Stimulated activated naive B cell treated with anti-CD40 and anti-IgM and Interleukin-4, amounts not matched to agents 10 μg/mL and 1 μg/mL and 100 μg/mL, for 72 hours (primary cell): ENCODE results near the gene HYDIN.
"Not testable (repeated sequence)": the region's sequence is repeated elsewhere in the genome, so short reads cannot be mapped to it uniquely, and the experiment has no call there.

ENCODE experiments used
- ATAC-seq, 2 donors: fragments of 150-1000 bp; cut with Tn5 transposase; replicated peaks; 2 replicates each; pipeline ENCODE4 v1.10.0; 2021; ENCODE audit warnings: moderate library complexity in 1 of 2
- DNase-seq: peaks from one replicate; pipeline ENCODE4 v3.0.0; 2021
- H3K27ac Mint-ChIP-seq: one replicate; pipeline ENCODE4 v1.8.0; 2022; ENCODE audit warnings: mild to moderate bottlenecking, mixed read lengths
- H3K27me3 Mint-ChIP-seq, 2 donors: one replicate each; pipeline ENCODE4 v1.8.0; 2022; ENCODE audit warnings: mixed read lengths in 2 of 2
- H3K36me3 Mint-ChIP-seq, 2 donors: one replicate each; pipeline ENCODE4 v1.8.0; 2022; ENCODE audit warnings: mixed read lengths in 2 of 2, mild to moderate bottlenecking in 1 of 2
- H3K4me1 Mint-ChIP-seq, 2 donors: one replicate each; pipeline ENCODE4 v1.8.0; 2022; ENCODE audit warnings: mixed read lengths in 2 of 2, mild to moderate bottlenecking in 1 of 2
- H3K4me3 Mint-ChIP-seq, 2 donors: one replicate each; pipeline ENCODE4 v1.8.0; 2022; ENCODE audit warnings: mild to moderate bottlenecking in 2 of 2, mixed read lengths in 2 of 2, moderate library complexity in 1 of 2
- H3K9me3 Mint-ChIP-seq, 2 donors: one replicate each; pipeline ENCODE4 v1.8.0; 2022; ENCODE audit warnings: mixed read lengths in 2 of 2, mild to moderate bottlenecking in 1 of 2

HYDIN gene

GRCh38 chr16:70953824-70954223 is 276.7 kb downstream of the HYDIN start:
- H3K4me1 Mint-ChIP-seq, H3K27me3 Mint-ChIP-seq, H3K4me3 Mint-ChIP-seq, ATAC-seq, H3K36me3 Mint-ChIP-seq, H3K27ac Mint-ChIP-seq, DNase-seq: not testable (repeated sequence)
- H3K9me3 Mint-ChIP-seq: peaks cover 5 to 10% of the 10 kb centered on the region in 2 donors

GRCh38 chr16:70943551-70943950 is 287.0 kb downstream of the HYDIN start:
- ATAC-seq, H3K4me1 Mint-ChIP-seq, H3K27me3 Mint-ChIP-seq, H3K9me3 Mint-ChIP-seq, H3K4me3 Mint-ChIP-seq, H3K27ac Mint-ChIP-seq, H3K36me3 Mint-ChIP-seq, DNase-seq: not testable (repeated sequence)

DNA sequence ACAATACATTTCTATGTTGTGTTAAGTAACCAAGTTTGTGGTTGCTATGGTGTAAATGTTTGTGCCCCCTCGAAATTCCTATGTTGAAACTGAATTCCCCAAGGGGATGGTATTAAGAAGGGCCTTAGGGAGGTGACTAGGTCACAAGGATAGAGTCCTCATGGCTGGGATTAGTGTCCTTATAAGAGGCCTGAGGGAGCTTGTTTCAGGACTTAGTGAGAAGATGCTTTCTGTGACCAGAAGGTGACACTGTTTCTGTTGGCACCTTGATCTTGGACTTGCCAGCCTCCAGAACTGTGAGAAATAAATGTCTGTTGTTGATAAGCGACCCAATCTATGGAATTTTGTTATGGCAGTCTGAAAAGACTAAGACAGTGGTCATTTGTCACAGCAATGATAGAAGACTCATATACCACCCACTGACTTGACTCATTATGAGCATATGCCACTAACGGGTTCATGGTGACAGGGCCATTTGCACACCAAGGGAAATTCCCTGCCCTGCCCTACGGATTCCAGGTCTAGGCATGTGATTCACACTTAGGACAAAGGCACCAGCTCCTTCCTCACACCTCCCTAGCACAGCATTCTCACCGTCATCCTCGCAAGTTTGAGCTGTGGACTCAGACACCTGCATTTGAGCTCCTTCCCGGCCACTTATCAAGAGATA is 290.7 kb downstream of the HYDIN start:
- not testable (repeated sequence) for H3K9me3 Mint-ChIP-seq, H3K4me3 Mint-ChIP-seq, H3K36me3 Mint-ChIP-seq, H3K27ac Mint-ChIP-seq, H3K4me1 Mint-ChIP-seq, DNase-seq, H3K27me3 Mint-ChIP-seq
- ATAC-seq: peak in 1 of 2 donors; percentile 38

- H3K36me3 Mint-ChIP-seq, H3K9me3 Mint-ChIP-seq, H3K4me3 Mint-ChIP-seq, H3K27ac Mint-ChIP-seq, H3K27me3 Mint-ChIP-seq, ATAC-seq, H3K4me1 Mint-ChIP-seq, DNase-seq: not testable (repeated sequence)
These were observed 293.6 kb downstream of the HYDIN start for GRCh38 chr16:70936781-70937525.

- H3K27ac Mint-ChIP-seq, H3K36me3 Mint-ChIP-seq, ATAC-seq, H3K27me3 Mint-ChIP-seq, H3K4me1 Mint-ChIP-seq, H3K4me3 Mint-ChIP-seq, H3K9me3 Mint-ChIP-seq, DNase-seq: not testable (repeated sequence)
These were observed 295.2 kb downstream of the HYDIN start for GRCh38 chr16:70935325-70935724.

- H3K4me3 Mint-ChIP-seq, H3K4me1 Mint-ChIP-seq, H3K27me3 Mint-ChIP-seq, H3K9me3 Mint-ChIP-seq, H3K36me3 Mint-ChIP-seq, ATAC-seq, H3K27ac Mint-ChIP-seq, DNase-seq: not testable (repeated sequence)
These were observed 296.8 kb downstream of the HYDIN start for GRCh38 chr16:70933746-70934145.

- DNase-seq, H3K27ac Mint-ChIP-seq, H3K4me3 Mint-ChIP-seq, H3K27me3 Mint-ChIP-seq, H3K9me3 Mint-ChIP-seq, H3K36me3 Mint-ChIP-seq, H3K4me1 Mint-ChIP-seq: not testable (repeated sequence)
- peak; percentile 36 to 81 for ATAC-seq
These were observed 299.8 kb downstream of the HYDIN start for GRCh38 chr16:70930757-70931156.

DNA sequence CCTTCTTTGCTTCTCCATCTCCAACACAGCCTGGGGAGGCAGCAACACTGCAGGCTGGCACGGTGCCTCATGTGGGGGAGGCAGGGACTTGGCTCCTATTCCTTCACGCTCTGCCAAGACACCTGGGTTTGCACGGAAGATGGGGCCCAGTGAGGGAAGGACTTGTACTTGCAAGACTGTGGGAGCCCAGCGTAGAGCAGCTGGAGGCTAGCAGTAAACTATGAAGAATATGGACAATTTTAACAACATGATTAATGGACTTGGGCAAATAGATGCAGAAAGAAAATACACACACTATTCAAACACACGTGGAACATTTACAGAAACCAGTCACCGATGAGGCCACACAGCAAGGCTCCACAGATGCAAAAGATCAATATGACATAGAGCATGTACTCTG is 308.4 kb downstream of the HYDIN start:
- H3K9me3 Mint-ChIP-seq, H3K27ac Mint-ChIP-seq, ATAC-seq, H3K36me3 Mint-ChIP-seq, DNase-seq, H3K4me1 Mint-ChIP-seq, H3K4me3 Mint-ChIP-seq: not testable (repeated sequence)
- peaks cover 4 to 12% of the 10 kb centered on the region in 2 donors for H3K27me3 Mint-ChIP-seq

DNA sequence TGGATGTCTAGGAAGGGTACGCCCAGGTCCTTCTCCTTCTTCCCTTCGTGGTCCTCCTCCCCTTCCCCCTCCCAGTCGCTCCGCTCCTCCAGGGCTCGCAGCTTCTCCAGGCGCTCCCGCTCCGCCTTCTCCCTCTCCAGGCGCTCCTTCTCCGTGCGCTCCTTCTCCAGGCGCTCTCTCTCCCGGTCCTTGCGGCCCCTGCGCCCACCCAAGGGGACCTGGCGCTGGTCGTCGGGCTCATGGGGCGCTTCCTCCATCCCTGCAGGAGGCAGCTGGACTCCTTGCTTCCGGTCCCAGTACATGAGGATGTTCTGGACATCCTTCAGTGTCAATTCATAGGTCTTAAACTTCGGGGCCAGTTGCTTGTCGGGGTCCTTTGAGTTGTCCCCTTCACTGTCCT is 309.9 kb downstream of the HYDIN start:
- not testable (repeated sequence) for DNase-seq, H3K4me1 Mint-ChIP-seq, H3K36me3 Mint-ChIP-seq, H3K9me3 Mint-ChIP-seq, ATAC-seq, H3K27ac Mint-ChIP-seq, H3K4me3 Mint-ChIP-seq
- H3K27me3 Mint-ChIP-seq: peaks cover 4 to 12% of the 10 kb centered on the region in 2 donors

DNA sequence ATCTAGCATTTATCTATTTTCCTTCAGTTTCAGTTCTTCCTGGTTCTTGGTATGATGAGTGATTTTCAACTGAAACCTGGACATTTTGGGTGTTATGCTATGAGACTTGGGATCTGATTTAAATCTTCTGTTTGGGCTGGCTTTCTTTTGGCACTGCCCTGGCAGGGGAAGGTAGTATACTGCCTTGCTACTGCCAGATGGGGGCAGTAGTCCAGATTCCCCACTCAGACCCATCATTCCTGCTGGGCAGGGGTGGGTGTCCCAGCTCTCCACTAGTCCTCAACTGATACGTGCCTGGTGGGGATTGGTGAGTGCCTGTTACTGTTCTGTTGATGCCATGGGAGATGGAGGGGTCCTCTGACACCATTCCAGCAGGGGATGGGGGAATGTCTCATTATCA is 342.3 kb downstream of the HYDIN start:
- not testable (repeated sequence) for H3K36me3 Mint-ChIP-seq, H3K9me3 Mint-ChIP-seq, H3K27me3 Mint-ChIP-seq, ATAC-seq, H3K4me3 Mint-ChIP-seq, DNase-seq, H3K27ac Mint-ChIP-seq, H3K4me1 Mint-ChIP-seq

- H3K9me3 Mint-ChIP-seq, H3K36me3 Mint-ChIP-seq, ATAC-seq, H3K27ac Mint-ChIP-seq, H3K27me3 Mint-ChIP-seq, H3K4me3 Mint-ChIP-seq, H3K4me1 Mint-ChIP-seq, DNase-seq: not testable (repeated sequence)
These were observed 345.9 kb downstream of the HYDIN start for GRCh38 chr16:70884652-70885051.

- ATAC-seq, H3K4me3 Mint-ChIP-seq, DNase-seq, H3K9me3 Mint-ChIP-seq, H3K27me3 Mint-ChIP-seq, H3K27ac Mint-ChIP-seq, H3K36me3 Mint-ChIP-seq, H3K4me1 Mint-ChIP-seq: not testable (repeated sequence)
These were observed 348.2 kb downstream of the HYDIN start for GRCh38 chr16:70882311-70882710.

DNA sequence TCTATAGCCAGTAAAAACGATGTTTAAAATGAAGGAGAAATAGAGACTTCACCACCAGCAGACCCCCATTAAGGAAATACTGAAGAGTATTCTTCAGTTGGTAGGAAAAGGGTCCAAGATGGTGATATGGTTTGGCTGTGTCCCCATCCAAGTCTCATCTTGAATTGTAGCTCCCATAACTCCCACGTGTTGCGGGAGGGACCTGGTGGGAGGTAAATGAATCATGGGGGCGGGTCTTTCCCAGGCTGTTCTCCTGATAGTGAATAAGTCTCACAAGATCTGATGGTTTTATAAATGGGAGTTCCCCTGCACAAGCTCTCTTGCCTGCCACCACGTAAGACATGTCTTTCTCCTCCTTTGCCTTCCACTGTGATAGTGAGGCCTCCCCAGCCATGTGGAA is 352.6 kb downstream of the HYDIN start:
- not testable (repeated sequence) for H3K4me3 Mint-ChIP-seq, H3K27me3 Mint-ChIP-seq, ATAC-seq, H3K36me3 Mint-ChIP-seq, H3K4me1 Mint-ChIP-seq, H3K9me3 Mint-ChIP-seq, DNase-seq, H3K27ac Mint-ChIP-seq

GRCh38 chr16:70876442-70876841 is 354.1 kb downstream of the HYDIN start:
- not testable (repeated sequence) for H3K9me3 Mint-ChIP-seq, DNase-seq, H3K4me1 Mint-ChIP-seq, H3K27ac Mint-ChIP-seq, H3K36me3 Mint-ChIP-seq, H3K27me3 Mint-ChIP-seq, ATAC-seq, H3K4me3 Mint-ChIP-seq

GRCh38 chr16:70864698-70865097 is 365.8 kb downstream of the HYDIN start:
- DNase-seq, ATAC-seq, H3K27me3 Mint-ChIP-seq, H3K36me3 Mint-ChIP-seq, H3K4me1 Mint-ChIP-seq, H3K27ac Mint-ChIP-seq, H3K9me3 Mint-ChIP-seq, H3K4me3 Mint-ChIP-seq: not testable (repeated sequence)
